Measurements from ENCODE around the gene MVB12B.

Gene MVB12B

GRCh38 chr9:126522612-126523356 lies 196.2 kb downstream of the MVB12B start:
- TF ChIP-seq POLR2AphosphoS5 (IDR thresholded peaks at IDR 0.05; ENCODE audit: low read depth, low read length) (no peak), FOXP2 (optimal IDR thresholded peaks at IDR 0.05; ENCODE audit: borderline replicate concordance, extremely low read depth, extremely low read length, insufficient read depth) (no peak), REST (IDR thresholded peaks at IDR 0.05; ENCODE audit: insufficient read depth in 1 of 2, low read depth in 2 of 2, low read length in 2 of 2) (no peak), SIN3A (IDR thresholded peaks at IDR 0.05; ENCODE audit: borderline replicate concordance, insufficient read depth, low read length) (no peak), TAF1 (IDR thresholded peaks at IDR 0.05; ENCODE audit: borderline replicate concordance, insufficient read depth, low read length) (no peak)

- TF ChIP-seq SIN3A (IDR thresholded peaks at IDR 0.05; ENCODE audit: borderline replicate concordance, insufficient read depth, low read length) (no peak), REST (IDR thresholded peaks at IDR 0.05; ENCODE audit: insufficient read depth in 1 of 2, low read depth in 2 of 2, low read length in 2 of 2) (no peak), FOXP2 (optimal IDR thresholded peaks at IDR 0.05; ENCODE audit: borderline replicate concordance, extremely low read depth, extremely low read length, insufficient read depth) (no peak), POLR2AphosphoS5 (IDR thresholded peaks at IDR 0.05; ENCODE audit: low read depth, low read length) (no peak), TAF1 (IDR thresholded peaks at IDR 0.05; ENCODE audit: borderline replicate concordance, insufficient read depth, low read length) (no peak)
These were observed 197.0 kb downstream of the MVB12B start for GRCh38 chr9:126523611-126524111.

GRCh38 chr9:126524353-126525077 lies 197.9 kb downstream of the MVB12B start:
- TF ChIP-seq REST (IDR thresholded peaks at IDR 0.05; ENCODE audit: insufficient read depth in 1 of 2, low read depth in 2 of 2, low read length in 2 of 2) (no peak), TAF1 (IDR thresholded peaks at IDR 0.05; ENCODE audit: borderline replicate concordance, insufficient read depth, low read length) (no peak), POLR2AphosphoS5 (IDR thresholded peaks at IDR 0.05; ENCODE audit: low read depth, low read length) (no peak), FOXP2 (optimal IDR thresholded peaks at IDR 0.05; ENCODE audit: borderline replicate concordance, extremely low read depth, extremely low read length, insufficient read depth) (no peak), SIN3A (IDR thresholded peaks at IDR 0.05; ENCODE audit: borderline replicate concordance, insufficient read depth, low read length) (no peak)

- no peak for TF ChIP-seq TAF1 (IDR thresholded peaks at IDR 0.05; ENCODE audit: borderline replicate concordance, insufficient read depth, low read length)
- TF ChIP-seq POLR2AphosphoS5 (IDR thresholded peaks at IDR 0.05; ENCODE audit: low read depth, low read length): no peak
- no peak for TF ChIP-seq FOXP2 (optimal IDR thresholded peaks at IDR 0.05; ENCODE audit: borderline replicate concordance, extremely low read depth, extremely low read length, insufficient read depth)
- no peak for TF ChIP-seq REST (IDR thresholded peaks at IDR 0.05; ENCODE audit: insufficient read depth in 1 of 2, low read depth in 2 of 2, low read length in 2 of 2)
- TF ChIP-seq SIN3A (IDR thresholded peaks at IDR 0.05; ENCODE audit: borderline replicate concordance, insufficient read depth, low read length): no peak
These were observed 199.8 kb downstream of the MVB12B start for GRCh38 chr9:126526218-126527108.

All from PFSK-1 (cell line).